HG03571 (cell line): Measurements from ENCODE around the gene MAGI1.
A peak's percentile ranks its signal among the peaks of the same experiment; 100 is the strongest.

ENCODE experiments used
- ATAC-seq: cut with Tn5 transposase; IDR thresholded peaks from one replicate; pipeline ENCODE4 v1.9.1; 2021; ENCODE audit not compliant: unreplicated experiment

Gene MAGI1

GRCh38 chr3:65978116-65978515 lies 60.6 kb downstream of the MAGI1 start:
- ATAC-seq: no peak

DNA sequence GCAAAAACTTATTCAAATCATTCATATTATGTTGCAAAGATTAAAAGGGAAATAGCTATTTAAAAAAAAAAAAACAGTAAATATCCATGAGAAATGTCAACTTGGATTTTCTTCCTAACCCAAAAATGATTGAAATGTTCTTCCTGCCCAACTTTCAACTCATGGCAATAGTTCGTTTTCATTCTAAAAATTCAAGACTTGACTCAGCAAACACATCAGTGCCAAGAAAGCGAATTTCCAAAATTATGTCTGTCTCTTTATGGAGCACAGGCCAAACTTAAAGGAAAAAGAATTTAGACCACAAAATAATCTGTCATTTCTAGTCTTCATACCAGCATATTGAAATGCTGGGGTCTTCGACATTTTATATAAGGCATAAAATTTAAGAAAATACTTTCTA lies 63.7 kb downstream of the MAGI1 start:
- ATAC-seq: no peak

DNA sequence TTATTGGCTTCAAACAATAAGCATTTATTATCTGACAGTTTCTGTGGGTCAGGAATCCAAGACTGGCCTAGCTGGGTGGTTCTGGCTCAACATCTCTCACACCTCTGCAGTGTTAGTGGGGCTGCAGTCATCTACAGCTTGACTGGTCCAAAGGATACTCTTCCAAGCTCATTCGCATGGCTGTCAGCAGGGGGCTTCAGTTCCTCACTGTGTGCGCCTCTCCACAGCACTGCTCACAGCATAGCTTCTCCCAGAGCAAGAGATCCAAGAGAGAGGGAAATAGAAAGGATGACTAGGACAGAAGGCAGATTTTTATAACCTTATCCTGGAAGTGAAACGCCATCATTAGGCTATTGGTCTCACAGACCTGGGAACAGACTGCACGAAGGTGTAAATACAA lies 64.2 kb downstream of the MAGI1 start:
- no peak for ATAC-seq

- ATAC-seq: no peak
Observed at GRCh38 chr3:65972765-65973164, 66.0 kb downstream of the MAGI1 start.

GRCh38 chr3:65971293-65972252 lies 67.1 kb downstream of the MAGI1 start:
- ATAC-seq: no peak

DNA sequence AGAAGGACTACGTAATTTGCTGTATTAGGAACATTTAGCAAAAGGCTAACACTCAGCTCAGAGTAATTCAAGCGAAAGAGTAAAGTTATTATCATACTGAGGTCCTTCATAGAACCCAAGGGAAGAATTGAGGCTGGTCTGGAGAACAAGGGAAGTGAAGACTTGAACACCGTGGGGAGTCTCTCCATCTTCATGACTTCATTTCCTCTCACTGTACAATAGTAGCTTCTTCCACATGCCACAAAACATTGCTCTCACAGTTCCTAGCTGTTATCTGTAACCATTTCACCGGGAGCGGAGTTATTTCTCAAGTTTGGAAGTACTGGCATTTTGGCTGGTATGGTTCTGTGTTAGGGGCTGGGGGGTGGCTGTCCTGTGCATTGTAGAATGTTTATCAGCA lies 69.7 kb downstream of the MAGI1 start:
- no peak for ATAC-seq

- ATAC-seq: no peak
Observed at GRCh38 chr3:65967451-65967850, 71.3 kb downstream of the MAGI1 start.

- ATAC-seq: no peak
Observed at GRCh38 chr3:65964838-65965237, 73.9 kb downstream of the MAGI1 start.

DNA sequence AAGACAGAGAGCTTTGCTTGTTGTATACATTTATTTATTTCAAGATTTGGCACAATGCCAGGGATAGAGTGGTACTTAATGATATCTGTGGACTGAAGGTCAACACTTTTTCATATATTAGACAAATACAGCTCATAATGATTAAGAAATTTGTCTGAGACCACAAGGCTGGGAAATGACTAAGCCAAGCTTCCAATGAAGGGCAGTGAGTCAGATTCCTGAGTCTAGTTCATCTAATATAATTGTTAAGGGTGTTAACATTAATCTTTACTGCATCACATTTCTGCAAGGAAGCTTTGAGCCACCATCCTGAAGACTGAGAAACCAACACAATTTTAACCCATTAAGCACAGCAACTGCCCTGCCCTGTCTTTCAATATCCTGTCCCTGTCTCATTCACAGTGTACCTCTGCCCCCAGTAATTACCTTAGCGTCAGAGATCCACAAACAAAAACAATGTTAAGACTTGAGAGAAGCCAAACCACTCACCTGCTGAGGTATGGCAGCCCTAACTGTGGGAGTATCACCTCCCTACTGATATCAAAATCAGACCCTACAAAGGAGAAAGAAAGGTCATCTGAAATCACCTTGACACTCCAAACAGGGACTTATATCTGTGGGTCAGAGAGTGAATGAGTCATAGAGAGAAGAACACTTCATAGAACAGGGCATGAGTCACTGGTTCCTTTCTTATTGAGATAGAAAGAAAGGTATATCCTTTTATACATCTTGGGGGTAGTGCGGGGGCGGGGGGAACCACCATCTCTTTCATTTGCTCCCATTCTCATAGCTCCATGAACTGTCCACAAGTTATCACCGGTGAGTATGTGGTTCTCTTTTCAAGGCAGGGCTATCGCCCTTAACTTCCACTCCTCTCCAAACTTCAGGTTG lies 74.7 kb downstream of the MAGI1 start:
- peak; percentile 90 for ATAC-seq

DNA sequence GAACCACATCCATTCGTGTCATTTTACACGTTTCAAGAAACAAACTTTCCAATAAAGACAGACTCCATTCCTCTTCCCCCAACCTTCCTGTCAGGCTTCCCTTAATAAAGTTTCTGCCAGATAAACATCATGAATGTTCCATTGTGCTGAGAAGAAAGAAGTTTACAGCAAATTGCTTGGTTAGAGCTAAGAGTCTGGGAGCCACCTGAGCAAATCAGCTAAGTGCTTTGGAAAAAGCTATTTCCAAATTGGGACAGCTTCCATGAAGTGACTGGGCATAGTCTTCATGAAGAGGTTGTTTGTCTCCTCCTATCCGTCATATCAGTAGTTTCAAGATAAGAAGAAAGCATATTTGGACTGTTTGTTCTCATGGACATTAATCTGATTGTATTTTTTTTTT lies 77.0 kb downstream of the MAGI1 start:
- ATAC-seq: no peak

DNA sequence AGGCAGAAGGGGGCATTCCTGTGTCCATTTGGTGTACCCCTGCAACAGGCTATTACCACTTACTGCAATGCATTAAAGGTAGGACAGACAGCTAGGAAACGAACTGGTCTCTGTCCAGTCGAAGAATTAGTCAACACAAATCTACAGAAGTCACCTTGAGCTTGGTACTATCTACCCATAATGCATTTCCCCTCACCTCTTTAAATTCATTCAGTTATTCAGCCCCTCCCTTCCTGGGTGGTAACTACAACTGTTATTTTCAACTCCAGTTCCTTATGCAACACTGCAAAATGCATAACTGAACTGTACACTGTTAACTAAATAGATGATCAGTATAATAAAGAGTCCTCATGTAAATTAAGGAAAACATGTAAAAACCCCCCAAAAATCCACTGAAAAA lies 77.6 kb downstream of the MAGI1 start:
- ATAC-seq: no peak

DNA sequence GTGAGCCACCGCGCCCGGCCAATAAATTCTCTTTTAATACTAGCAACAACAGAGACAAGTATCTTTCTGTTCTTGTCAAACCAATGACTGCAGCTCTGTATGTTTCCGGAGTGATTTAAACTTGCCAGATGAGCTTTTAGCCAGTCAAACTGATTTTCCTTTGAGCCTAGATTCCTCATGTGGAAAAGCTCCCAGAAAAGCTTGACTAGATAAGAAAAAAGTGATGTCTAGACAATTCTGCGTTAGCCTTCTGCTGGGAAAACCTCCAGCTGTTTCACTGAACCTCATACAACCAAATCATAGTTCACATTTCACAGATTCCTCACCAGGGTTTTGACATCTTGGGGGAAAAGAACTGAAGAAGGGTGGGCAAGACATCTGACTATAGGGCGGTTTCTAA lies 78.6 kb downstream of the MAGI1 start:
- ATAC-seq: no peak

DNA sequence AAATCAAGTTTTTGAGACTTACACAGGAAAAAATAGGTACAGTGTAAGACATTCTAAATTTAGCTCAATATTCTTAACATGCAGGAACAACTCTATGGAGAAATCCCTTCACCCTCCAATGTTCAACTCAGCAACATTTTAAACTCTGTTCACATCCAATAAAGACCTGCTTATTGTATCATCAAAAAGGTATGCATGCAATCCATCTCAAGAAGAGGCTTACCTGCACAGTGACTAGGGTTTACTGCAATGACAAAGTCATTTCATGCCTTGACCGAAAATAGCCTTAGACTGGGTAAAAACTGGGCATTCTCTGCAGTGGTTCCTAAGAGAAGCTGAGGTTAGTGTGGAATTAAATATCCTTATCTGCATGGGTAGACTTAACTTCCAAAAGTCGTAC lies 80.5 kb downstream of the MAGI1 start:
- no peak for ATAC-seq

GRCh38 chr3:65955792-65956477 lies 82.8 kb downstream of the MAGI1 start:
- ATAC-seq: no peak

GRCh38 chr3:65953881-65954733 lies 84.6 kb downstream of the MAGI1 start:
- ATAC-seq: no peak

- ATAC-seq: no peak
Observed at GRCh38 chr3:65953301-65953812, 85.4 kb downstream of the MAGI1 start.

GRCh38 chr3:65952842-65953241 lies 85.9 kb downstream of the MAGI1 start:
- no peak for ATAC-seq

DNA sequence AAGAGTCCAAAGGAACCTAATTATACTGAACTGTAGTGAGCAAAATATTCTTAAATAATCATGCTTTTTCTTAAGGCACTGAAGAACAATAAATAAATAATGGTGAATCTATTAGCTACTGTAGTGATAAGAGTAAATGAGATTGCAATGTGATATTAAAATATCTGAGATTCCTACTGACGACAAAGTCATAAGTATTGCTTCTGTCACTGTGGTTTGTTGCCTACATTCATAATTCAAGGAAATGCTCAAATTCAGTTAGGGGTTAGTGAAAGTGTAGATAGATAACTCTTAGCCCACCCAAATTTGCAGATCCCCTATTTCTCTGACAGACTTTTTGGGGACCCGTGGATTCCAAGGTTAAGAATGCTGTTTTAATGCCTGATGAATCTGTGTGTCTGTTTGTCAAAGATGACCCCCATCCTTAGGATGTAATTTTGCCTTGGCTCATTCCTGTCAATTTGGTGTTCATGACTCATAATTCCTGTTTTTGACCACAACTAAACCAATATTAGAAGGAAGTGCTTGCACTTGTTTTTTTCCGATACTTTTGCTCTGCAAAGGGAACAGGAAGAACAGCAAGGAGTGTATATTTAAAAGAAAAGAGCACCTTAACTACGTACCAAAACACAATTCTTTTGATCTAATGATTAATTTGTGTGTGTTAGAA lies 86.7 kb downstream of the MAGI1 start:
- ATAC-seq: no peak
